GM10248 (cell line): ENCODE measurements around the gene RABGEF1.
"Not testable (repeated sequence)": the region's sequence is repeated elsewhere in the genome, so short reads cannot be mapped to it uniquely, and the experiment has no call there.

ENCODE experiments used
- CTCF ChIA-PET: fragments of 300-600 bp; sonication (Branson Sonifier 250); formaldehyde crosslinking; extraction: SDS; loops from one replicate; lab custom pipeline; 2021; ENCODE audit warnings: antibody characterized with exemption; lab: Yijun Ruan, JAX
- POLR2A ChIA-PET: fragments of 350-650 bp; sonication (Branson Sonifier 250); formaldehyde crosslinking; extraction: SDS; loops from one replicate; lab custom pipeline; 2020; ENCODE audit warnings: antibody characterized with exemption; lab: Yijun Ruan, JAX
- DNase-seq: peaks from one replicate; pipeline ENCODE4 v3.0.0; 2012; ENCODE audit errors: extremely low spot score
- CTCF ChIP-seq: IDR thresholded peaks from 2 replicates; pipeline ENCODE4 v1.5.1; 2012; ENCODE audit warnings: mild to moderate bottlenecking, low read depth; ENCODE audit errors: extremely low read depth, missing control alignments, control extremely low read depth

Gene RABGEF1

DNA sequence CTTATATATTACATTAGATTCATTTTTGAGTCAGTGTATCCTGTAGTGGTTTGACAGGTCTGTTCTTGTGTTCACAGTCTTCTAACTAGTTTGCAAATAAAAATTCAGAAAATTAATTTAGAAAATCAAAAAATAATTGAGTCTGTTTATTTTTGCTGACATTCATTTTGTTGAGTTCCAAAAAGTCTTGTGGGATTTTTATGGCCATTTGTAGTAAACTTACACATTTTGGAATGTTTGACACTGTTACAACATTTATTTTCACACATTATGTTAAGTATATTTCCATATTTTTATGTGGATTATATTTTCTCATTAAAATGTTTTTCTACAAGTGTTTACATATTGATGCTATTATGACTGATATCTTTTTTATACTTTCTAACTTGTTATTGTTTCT, 16.4 kb downstream of the RABGEF1 start:
- CTCF ChIA-PET = interaction anchor here (1.7 kb wide), 1 partner anchor 14 kb away, joined by 8 read pairs; no protein-coding TSS in a partner anchor
- POLR2A ChIA-PET = interaction anchor here (0.6 kb wide), 1 partner anchor 10 kb away, joined by 3 read pairs; no protein-coding TSS in a partner anchor
- no peak for TF ChIP-seq CTCF

GRCh38 chr7:66757939-66758338, 17.4 kb downstream of the RABGEF1 start:
- DNase-seq = no peak
- ChIA-PET CTCF (interaction anchor here (1.2 kb wide), 2 partner anchors 9 to 14 kb away, joined by 5 read pairs; no protein-coding TSS in a partner anchor), POLR2A (no interaction called here)
- TF ChIP-seq CTCF = no peak

More for the DNA sequence above, 16.4 kb downstream of the RABGEF1 start:
- DNase-seq = no peak

GRCh38 chr7:66758950-66759628, 18.6 kb downstream of the RABGEF1 start:
- CTCF ChIA-PET = interaction anchor here (1.2 kb wide), 1 partner anchor 8 kb away, joined by 5 read pairs; no protein-coding TSS in a partner anchor
- no peak for TF ChIP-seq CTCF
- no peak for DNase-seq
- POLR2A ChIA-PET = no interaction called here

DNA sequence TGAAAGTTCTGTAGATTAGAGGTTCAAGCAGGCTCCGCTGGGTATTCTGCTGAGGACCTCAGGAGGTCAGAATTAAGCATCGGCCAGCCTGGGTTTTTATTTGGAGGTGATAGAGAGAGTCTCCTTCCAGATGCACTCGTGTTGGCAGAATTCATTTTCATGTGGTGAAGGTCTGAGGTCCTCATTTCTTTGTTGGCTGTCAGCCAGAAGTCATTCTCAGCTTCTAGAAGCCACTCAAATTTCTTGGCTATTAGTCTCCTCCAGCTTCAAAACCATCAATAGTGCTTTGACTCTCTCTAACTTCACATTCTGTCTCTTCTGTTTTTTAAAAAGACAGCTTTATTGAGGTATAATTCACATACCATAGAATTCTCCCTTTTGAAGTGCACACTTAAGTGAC, 22.6 kb downstream of the RABGEF1 start:
- CTCF ChIA-PET, POLR2A ChIA-PET, DNase-seq: not testable (repeated sequence)

- POLR2A ChIA-PET, DNase-seq, CTCF ChIA-PET: not testable (repeated sequence)
Measured at GRCh38 chr7:66763633-66764355, 23.3 kb downstream of the RABGEF1 start.

DNA sequence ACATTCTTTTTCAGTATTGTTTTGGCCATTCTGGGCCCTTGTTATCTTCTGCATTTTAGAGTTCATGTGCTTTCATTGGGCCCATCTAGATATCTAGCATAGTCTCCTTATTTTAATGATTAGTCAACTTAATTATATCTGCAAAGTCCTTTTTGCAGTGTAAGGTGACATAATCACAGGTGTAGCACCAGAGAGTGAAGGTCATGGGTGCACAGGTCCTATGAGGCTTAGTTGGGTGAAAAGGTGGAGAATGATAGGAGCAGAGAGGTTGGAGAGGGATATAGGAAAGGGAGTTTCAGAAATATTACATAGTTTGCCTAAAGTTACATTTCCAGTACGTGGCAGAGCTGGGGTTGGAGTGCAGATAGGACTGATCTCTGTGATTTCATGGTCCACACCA, 24.4 kb downstream of the RABGEF1 start:
- CTCF ChIA-PET = interaction anchor here (1.0 to 1.5 kb wide), 2 partner anchors 12 to 18 kb away, joined by 4 to 7 read pairs; no protein-coding TSS in a partner anchor
- DNase-seq, POLR2A ChIA-PET: not testable (repeated sequence)

GRCh38 chr7:66765322-66766025, 24.9 kb downstream of the RABGEF1 start:
- ChIA-PET CTCF (interaction anchor here (1.0 to 1.5 kb wide), 3 partner anchors 12 to 22 kb away, joined by 3 to 7 read pairs (median 4); no protein-coding TSS in a partner anchor), POLR2A (interaction anchor here (0.9 kb wide), 1 partner anchor 25 kb away, joined by 3 read pairs; the partner anchor contains the start of gene RABGEF1)

GRCh38 chr7:66766041-66766440, 25.5 kb downstream of the RABGEF1 start:
- no peak for TF ChIP-seq CTCF
- DNase-seq = no peak
- POLR2A ChIA-PET = interaction anchor here (0.9 kb wide), 1 partner anchor 26 kb away, joined by 3 read pairs; the partner anchor contains the start of gene RABGEF1
- CTCF ChIA-PET = interaction anchor here (1.0 to 1.5 kb wide), 3 partner anchors 11 to 23 kb away, joined by 3 to 7 read pairs (median 4); no protein-coding TSS in a partner anchor

More at GRCh38 chr7:66765322-66766025, 24.9 kb downstream of the RABGEF1 start:
- not testable (repeated sequence) for DNase-seq

- CTCF ChIA-PET = interaction anchor here (1.0 to 1.3 kb wide), 2 partner anchors 9 to 13 kb away, joined by 4 to 5 read pairs; no protein-coding TSS in a partner anchor
- not testable (repeated sequence) for DNase-seq
- POLR2A ChIA-PET = interaction anchor here (0.6 kb wide), 1 partner anchor 174 kb away, joined by 5 read pairs; no protein-coding TSS in a partner anchor
Measured at GRCh38 chr7:66767486-66767885, 27.0 kb downstream of the RABGEF1 start.
